Measurements from ENCODE around the gene PPP1R3A. TPM values are rescaled to one million over a fixed set of nuclear protein-coding genes. Genes with fewer than 3 reads are reported as not detected.

Gene PPP1R3A
- total and polyA plus RNA-seq, 11 donors: 17.2 to 156 (median 109) TPM

GRCh38 chr7:113928112-113928511 lies 9.3 kb upstream of the PPP1R3A start:
- no peak for TF ChIP-seq POLR2A (IDR thresholded peaks at IDR 0.05)
- H3K36me3 ChIP-seq: no peaks in the 10 kb centered on the region
- no peaks in the 10 kb centered on the region for H3K27me3 ChIP-seq
- peaks cover 0 to 4% (median 0%) of the 10 kb centered on the region in 12 donors for H3K9me3 ChIP-seq
- H3K4me1 ChIP-seq: no peaks in the 10 kb centered on the region
- DNase-seq (no peak), ATAC-seq (no peak)
- intact Hi-C loops (cut with DNase I): loop anchor here in 1 of 10 donors (10.0 kb wide), 1 partner anchor 57 kb away; no protein-coding TSS in a partner anchor
- WGBS, 4 donors: 87 to 95% (median 91%) methylated on average over 1 of the region's 1 CpG
- H3K4me3 ChIP-seq: no peak overlapping the region
- H3K27ac ChIP-seq: no peak overlapping the region

- Histone ChIP-seq H3K27ac (no peak overlapping the region), H3K9me3 (no peaks in the 10 kb centered on the region), H3K27me3 (no peaks in the 10 kb centered on the region), H3K4me1 (peaks cover 0 to 5% (median 0%) of the 10 kb centered on the region in 12 donors), H3K36me3 (no peaks in the 10 kb centered on the region), H3K4me3 (no peak overlapping the region)
- ATAC-seq (no peak), DNase-seq (no peak)
- 70 to 76% (median 73%) methylated on average over 4 of the region's 4 CpGs for WGBS, 4 donors
- intact Hi-C loops (cut with DNase I): loop anchor here in 1 of 10 donors (10.0 kb wide), 1 partner anchor 63 kb away; no protein-coding TSS in a partner anchor
- TF ChIP-seq POLR2A (IDR thresholded peaks at IDR 0.05) (no peak), CTCF (IDR thresholded peaks at IDR 0.05) (no peak)
These were observed 3.2 kb upstream of the PPP1R3A start for GRCh38 chr7:113922049-113922448.

GRCh38 chr7:113921363-113921762 lies 2.6 kb upstream of the PPP1R3A start:
- Histone ChIP-seq H3K36me3 (no peaks in the 10 kb centered on the region), H3K9me3 (no peaks in the 10 kb centered on the region), H3K4me3 (no peak overlapping the region), H3K4me1 (peaks cover 0 to 5% (median 0%) of the 10 kb centered on the region in 12 donors), H3K27me3 (no peaks in the 10 kb centered on the region), H3K27ac (no peak overlapping the region)
- ATAC-seq: no peak
- TF ChIP-seq POLR2A (IDR thresholded peaks at IDR 0.05) (no peak), CTCF (IDR thresholded peaks at IDR 0.05) (no peak)
- DNase-seq: no peak
- intact Hi-C loops (cut with DNase I): loop anchor here in 1 of 10 donors (10.0 kb wide), 1 partner anchor 63 kb away; no protein-coding TSS in a partner anchor

GRCh38 chr7:113917840-113918239 lies 969 bp downstream of the PPP1R3A start:
- Histone ChIP-seq H3K36me3 (no peaks in the 10 kb centered on the region), H3K27me3 (no peaks in the 10 kb centered on the region), H3K27ac (peak overlapping the region; percentile 52 to 89 (median 74)), H3K4me1 (peaks cover 0 to 7% (median 0%) of the 10 kb centered on the region in 12 donors), H3K9me3 (no peaks in the 10 kb centered on the region), H3K4me3 (peak overlapping the region; percentile 3 to 62 (median 50))
- ATAC-seq: peak; percentile 61 to 76 (median 69)
- TF ChIP-seq POLR2A (IDR thresholded peaks at IDR 0.05) (no peak), CTCF (IDR thresholded peaks at IDR 0.05) (no peak)
- no peak for DNase-seq
- intact Hi-C loops (cut with DNase I): loop anchor here in 5 of 10 donors (5.0 to 10.0 kb wide), 4 partner anchors 123 to 146 kb away; no protein-coding TSS in a partner anchor
- WGBS, 4 donors: 10 to 24% (median 17%) methylated on average over 1 of the region's 1 CpG

GRCh38 chr7:113915956-113916355 lies 2.9 kb downstream of the PPP1R3A start:
- Histone ChIP-seq H3K27ac (peak overlapping the region in 6 of 12 donors; percentile 26 to 89 (median 78)), H3K36me3 (no peaks in the 10 kb centered on the region), H3K9me3 (no peaks in the 10 kb centered on the region), H3K4me3 (peak overlapping the region; percentile 3 to 62 (median 50)), H3K4me1 (peaks cover 0 to 9% (median 0%) of the 10 kb centered on the region in 12 donors), H3K27me3 (no peaks in the 10 kb centered on the region)
- no peak for DNase-seq
- WGBS, 4 donors: 44 to 63% (median 45%) methylated on average over 2 of the region's 2 CpGs
- TF ChIP-seq POLR2A (IDR thresholded peaks at IDR 0.05) (no peak), CTCF (IDR thresholded peaks at IDR 0.05) (no peak)
- intact Hi-C loops (cut with DNase I): loop anchor here in 5 of 10 donors (5.0 to 10.0 kb wide), 4 partner anchors 121 to 144 kb away; no protein-coding TSS in a partner anchor
- no peak for ATAC-seq

All from heart left ventricle (tissue), 16 donors.